ENCODE data around the gene TRAPPC2L. TPM values are rescaled to one million over a fixed set of nuclear protein-coding genes. Genes with fewer than 3 reads are reported as not detected.

The TRAPPC2L gene
- total and polyA plus RNA-seq, 5 donors from 2014 or later, result 49.5 to 164 (median 126) TPM

- H3K4me3 ChIP-seq (ENCODE audit: low read depth, low read length), result no peak overlapping the region
- H3K4me1 ChIP-seq (ENCODE audit: control insufficient read depth, insufficient read depth, low read length, poor library complexity, severe bottlenecking), result no peaks in the 10 kb centered on the region
- H3K4me1 Mint-ChIP-seq, result no peaks in the 10 kb centered on the region
- no peak overlapping the region for H3K27ac Mint-ChIP-seq
- no peak overlapping the region for H3K4me3 Mint-ChIP-seq
- H3K36me3 Mint-ChIP-seq, result no peaks in the 10 kb centered on the region
- H3K9me3 Mint-ChIP-seq, result no peaks in the 10 kb centered on the region
- H3K27me3 ChIP-seq (ENCODE audit: control insufficient read depth, insufficient read depth, low read length), result no peaks in the 10 kb centered on the region
- DNase-seq (no peak), ATAC-seq (ENCODE audit: low read depth in 2 of 2) (no peak)
- no peaks in the 10 kb centered on the region for H3K9me3 ChIP-seq (ENCODE audit: control insufficient read depth in 2 of 2, low read length in 2 of 2)
- no peaks in the 10 kb centered on the region for H3K27me3 Mint-ChIP-seq
- H3K27ac ChIP-seq (ENCODE audit: insufficient read depth, low read length, poor library complexity, severe bottlenecking), result no peak overlapping the region
- H3K36me3 ChIP-seq (ENCODE audit: control insufficient read depth, insufficient read depth, low read length), result no peaks in the 10 kb centered on the region
Measured at GRCh38 chr16:88830258-88830657, 26.7 kb upstream of the TRAPPC2L start.

GRCh38 chr16:88830783-88831182, 26.1 kb upstream of the TRAPPC2L start:
- Mint-ChIP-seq H3K4me3 (no peak overlapping the region), H3K4me1 (no peaks in the 10 kb centered on the region), H3K27ac (no peak overlapping the region), H3K36me3 (no peaks in the 10 kb centered on the region), H3K9me3 (no peaks in the 10 kb centered on the region), H3K27me3 (no peaks in the 10 kb centered on the region)
- H3K27ac ChIP-seq (ENCODE audit: insufficient read depth, low read length, poor library complexity, severe bottlenecking), result no peak overlapping the region
- no peaks in the 10 kb centered on the region for H3K27me3 ChIP-seq (ENCODE audit: control insufficient read depth, insufficient read depth, low read length)
- ATAC-seq (ENCODE audit: low read depth in 2 of 2) (no peak), DNase-seq (no peak)
- H3K36me3 ChIP-seq (ENCODE audit: control insufficient read depth, insufficient read depth, low read length), result no peaks in the 10 kb centered on the region
- H3K9me3 ChIP-seq (ENCODE audit: control insufficient read depth in 2 of 2, low read length in 2 of 2), result no peaks in the 10 kb centered on the region
- no peak overlapping the region for H3K4me3 ChIP-seq (ENCODE audit: low read depth, low read length)
- H3K4me1 ChIP-seq (ENCODE audit: control insufficient read depth, insufficient read depth, low read length, poor library complexity, severe bottlenecking), result no peaks in the 10 kb centered on the region

GRCh38 chr16:88831838-88832237, 25.1 kb upstream of the TRAPPC2L start:
- no peaks in the 10 kb centered on the region for H3K9me3 ChIP-seq (ENCODE audit: control insufficient read depth in 2 of 2, low read length in 2 of 2)
- Mint-ChIP-seq H3K27ac (no peak overlapping the region), H3K4me3 (no peak overlapping the region), H3K36me3 (no peaks in the 10 kb centered on the region), H3K9me3 (no peaks in the 10 kb centered on the region), H3K4me1 (no peaks in the 10 kb centered on the region), H3K27me3 (no peaks in the 10 kb centered on the region)
- ATAC-seq (ENCODE audit: low read depth in 2 of 2) (no peak), DNase-seq (no peak)
- no peaks in the 10 kb centered on the region for H3K4me1 ChIP-seq (ENCODE audit: control insufficient read depth, insufficient read depth, low read length, poor library complexity, severe bottlenecking)
- no peak overlapping the region for H3K4me3 ChIP-seq (ENCODE audit: low read depth, low read length)
- H3K27ac ChIP-seq (ENCODE audit: insufficient read depth, low read length, poor library complexity, severe bottlenecking), result no peak overlapping the region
- H3K27me3 ChIP-seq (ENCODE audit: control insufficient read depth, insufficient read depth, low read length), result no peaks in the 10 kb centered on the region
- no peaks in the 10 kb centered on the region for H3K36me3 ChIP-seq (ENCODE audit: control insufficient read depth, insufficient read depth, low read length)

GRCh38 chr16:88833086-88833485, 23.8 kb upstream of the TRAPPC2L start:
- Histone ChIP-seq H3K4me1 (ENCODE audit: control insufficient read depth, insufficient read depth, low read length, poor library complexity, severe bottlenecking) (no peaks in the 10 kb centered on the region), H3K27me3 (ENCODE audit: control insufficient read depth, insufficient read depth, low read length) (no peaks in the 10 kb centered on the region), H3K27ac (ENCODE audit: insufficient read depth, low read length, poor library complexity, severe bottlenecking) (no peak overlapping the region), H3K9me3 (ENCODE audit: control insufficient read depth in 2 of 2, low read length in 2 of 2) (no peaks in the 10 kb centered on the region), H3K36me3 (ENCODE audit: control insufficient read depth, insufficient read depth, low read length) (no peaks in the 10 kb centered on the region), H3K4me3 (ENCODE audit: low read depth, low read length) (no peak overlapping the region)
- DNase-seq (no peak), ATAC-seq (ENCODE audit: low read depth in 2 of 2) (no peak)
- Mint-ChIP-seq H3K27me3 (no peaks in the 10 kb centered on the region), H3K27ac (no peak overlapping the region), H3K4me1 (no peaks in the 10 kb centered on the region), H3K4me3 (no peak overlapping the region), H3K9me3 (no peaks in the 10 kb centered on the region), H3K36me3 (no peaks in the 10 kb centered on the region)

- Histone ChIP-seq H3K4me3 (ENCODE audit: low read depth, low read length) (no peak overlapping the region), H3K9me3 (ENCODE audit: control insufficient read depth in 2 of 2, low read length in 2 of 2) (no peaks in the 10 kb centered on the region), H3K36me3 (ENCODE audit: control insufficient read depth, insufficient read depth, low read length) (peaks cover 6% of the 10 kb centered on the region), H3K27me3 (ENCODE audit: control insufficient read depth, insufficient read depth, low read length) (no peaks in the 10 kb centered on the region), H3K4me1 (ENCODE audit: control insufficient read depth, insufficient read depth, low read length, poor library complexity, severe bottlenecking) (no peaks in the 10 kb centered on the region), H3K27ac (ENCODE audit: insufficient read depth, low read length, poor library complexity, severe bottlenecking) (no peak overlapping the region)
- Mint-ChIP-seq H3K9me3 (no peaks in the 10 kb centered on the region), H3K27ac (no peak overlapping the region), H3K27me3 (no peaks in the 10 kb centered on the region), H3K36me3 (peaks cover 3% of the 10 kb centered on the region), H3K4me1 (no peaks in the 10 kb centered on the region), H3K4me3 (no peak overlapping the region)
- ATAC-seq (ENCODE audit: low read depth in 2 of 2), result no peak
- no peak for DNase-seq
Measured at GRCh38 chr16:88834670-88835069, 22.3 kb upstream of the TRAPPC2L start.

- H3K27ac Mint-ChIP-seq, result no peak overlapping the region
- H3K27me3 Mint-ChIP-seq, result no peaks in the 10 kb centered on the region
- ATAC-seq (ENCODE audit: low read depth in 2 of 2) (no peak), DNase-seq (no peak)
- H3K9me3 Mint-ChIP-seq, result no peaks in the 10 kb centered on the region
- H3K4me3 Mint-ChIP-seq, result no peak overlapping the region
- Histone ChIP-seq H3K4me3 (ENCODE audit: low read depth, low read length) (no peak overlapping the region), H3K36me3 (ENCODE audit: control insufficient read depth, insufficient read depth, low read length) (peaks cover 13% of the 10 kb centered on the region), H3K27ac (ENCODE audit: insufficient read depth, low read length, poor library complexity, severe bottlenecking) (no peak overlapping the region), H3K27me3 (ENCODE audit: control insufficient read depth, insufficient read depth, low read length) (no peaks in the 10 kb centered on the region), H3K4me1 (ENCODE audit: control insufficient read depth, insufficient read depth, low read length, poor library complexity, severe bottlenecking) (no peaks in the 10 kb centered on the region), H3K9me3 (ENCODE audit: control insufficient read depth in 2 of 2, low read length in 2 of 2) (no peaks in the 10 kb centered on the region)
- peaks cover 6% of the 10 kb centered on the region for H3K36me3 Mint-ChIP-seq
- H3K4me1 Mint-ChIP-seq, result no peaks in the 10 kb centered on the region
Measured at GRCh38 chr16:88835383-88835782, 21.5 kb upstream of the TRAPPC2L start.

- H3K36me3 ChIP-seq (ENCODE audit: control insufficient read depth, insufficient read depth, low read length), result peaks cover 17% of the 10 kb centered on the region
- no peak overlapping the region for H3K4me3 ChIP-seq (ENCODE audit: low read depth, low read length)
- Mint-ChIP-seq H3K36me3 (peaks cover 6% of the 10 kb centered on the region), H3K4me3 (no peak overlapping the region), H3K4me1 (no peaks in the 10 kb centered on the region), H3K9me3 (no peaks in the 10 kb centered on the region), H3K27me3 (no peaks in the 10 kb centered on the region), H3K27ac (no peak overlapping the region)
- no peak for ATAC-seq (ENCODE audit: low read depth in 2 of 2)
- H3K9me3 ChIP-seq (ENCODE audit: control insufficient read depth in 2 of 2, low read length in 2 of 2), result no peaks in the 10 kb centered on the region
- H3K4me1 ChIP-seq (ENCODE audit: control insufficient read depth, insufficient read depth, low read length, poor library complexity, severe bottlenecking), result no peaks in the 10 kb centered on the region
- no peaks in the 10 kb centered on the region for H3K27me3 ChIP-seq (ENCODE audit: control insufficient read depth, insufficient read depth, low read length)
- no peak overlapping the region for H3K27ac ChIP-seq (ENCODE audit: insufficient read depth, low read length, poor library complexity, severe bottlenecking)
- DNase-seq, result no peak
Measured at GRCh38 chr16:88835818-88836217, 21.1 kb upstream of the TRAPPC2L start.

- ATAC-seq (ENCODE audit: low read depth in 2 of 2) (no peak), DNase-seq (no peak)
- H3K36me3 Mint-ChIP-seq, result peaks cover 6% of the 10 kb centered on the region
- no peaks in the 10 kb centered on the region for H3K9me3 ChIP-seq (ENCODE audit: control insufficient read depth in 2 of 2, low read length in 2 of 2)
- no peaks in the 10 kb centered on the region for H3K27me3 ChIP-seq (ENCODE audit: control insufficient read depth, insufficient read depth, low read length)
- H3K4me3 ChIP-seq (ENCODE audit: low read depth, low read length), result no peak overlapping the region
- H3K27ac ChIP-seq (ENCODE audit: insufficient read depth, low read length, poor library complexity, severe bottlenecking), result no peak overlapping the region
- H3K27ac Mint-ChIP-seq, result no peak overlapping the region
- no peaks in the 10 kb centered on the region for H3K9me3 Mint-ChIP-seq
- no peaks in the 10 kb centered on the region for H3K4me1 ChIP-seq (ENCODE audit: control insufficient read depth, insufficient read depth, low read length, poor library complexity, severe bottlenecking)
- H3K4me1 Mint-ChIP-seq, result no peaks in the 10 kb centered on the region
- peaks cover 19% of the 10 kb centered on the region for H3K36me3 ChIP-seq (ENCODE audit: control insufficient read depth, insufficient read depth, low read length)
- no peaks in the 10 kb centered on the region for H3K27me3 Mint-ChIP-seq
- no peak overlapping the region for H3K4me3 Mint-ChIP-seq
Measured at GRCh38 chr16:88836791-88837190, 20.1 kb upstream of the TRAPPC2L start.

All from CD4-positive, CD25-positive, alpha-beta regulatory T cell (primary cell).